Iris pigment epithelial cell (primary cell): ENCODE measurements around the gene KIAA0232.

Experiments used
- DNase-seq: peaks from one replicate; pipeline ENCODE4 v3.0.0-alpha.2; 2011; ENCODE audit warnings: low read depth

The KIAA0232 gene

GRCh38 chr4:6782147-6782845, at the start of gene KIAA0232:
Gene KIAA0232, plus strand, starts transcription at chr4:6782727. Its CDS starts 41,727 bp downstream, at chr4:6824454.
- peak; percentile 95 for DNase-seq

- DNase-seq, result no peak
Measured at GRCh38 chr4:6733358-6734164, 49.0 kb upstream of the KIAA0232 start.

GRCh38 chr4:6734165-6734786, 48.3 kb upstream of the KIAA0232 start:
- DNase-seq, result no peak

- DNase-seq, result no peak
Measured at GRCh38 chr4:6739920-6740319, 42.6 kb upstream of the KIAA0232 start.

GRCh38 chr4:6740347-6740746, 42.2 kb upstream of the KIAA0232 start:
- no peak for DNase-seq

GRCh38 chr4:6742507-6742906, 40.0 kb upstream of the KIAA0232 start:
- DNase-seq, result no peak

GRCh38 chr4:6742989-6743388, 39.5 kb upstream of the KIAA0232 start:
- DNase-seq, result no peak

- DNase-seq, result no peak
Measured at GRCh38 chr4:6746721-6747293, 35.7 kb upstream of the KIAA0232 start.

- DNase-seq, result no peak
Measured at GRCh38 chr4:6747294-6748051, 35.1 kb upstream of the KIAA0232 start.

- no peak for DNase-seq
Measured at GRCh38 chr4:6748286-6748685, 34.2 kb upstream of the KIAA0232 start.

GRCh38 chr4:6749340-6750171, 33.0 kb upstream of the KIAA0232 start:
- no peak for DNase-seq

- DNase-seq, result no peak
Measured at GRCh38 chr4:6750286-6751221, 32.0 kb upstream of the KIAA0232 start.

GRCh38 chr4:6751611-6752485, 30.7 kb upstream of the KIAA0232 start:
- no peak for DNase-seq

GRCh38 chr4:6752486-6752829, 30.1 kb upstream of the KIAA0232 start:
- DNase-seq, result no peak

GRCh38 chr4:6753103-6753560, 29.4 kb upstream of the KIAA0232 start:
- no peak for DNase-seq

- DNase-seq, result no peak
Measured at GRCh38 chr4:6753891-6754290, 28.6 kb upstream of the KIAA0232 start.

GRCh38 chr4:6754481-6755087, 27.9 kb upstream of the KIAA0232 start:
- DNase-seq, result no peak

GRCh38 chr4:6755088-6755753, 27.3 kb upstream of the KIAA0232 start:
- DNase-seq, result no peak
